Smooth muscle cell (in vitro differentiated cells): Measurements from ENCODE around the gene HOXD10. TPM values are rescaled to one million over a fixed set of nuclear protein-coding genes. Genes with fewer than 3 reads are reported as not detected.
A peak's percentile ranks its signal among the peaks of the same experiment; 100 is the strongest.

ENCODE experiments used
- DNase-seq: peaks from one replicate; lab custom pipeline; 2025; ENCODE audit not compliant: unreplicated experiment; lab: John Stamatoyannopoulos, UW
- H2AFZ ChIP-seq: fragments of 200-600 bp; sonication (generic); 2 replicates; pipeline ENCODE4 v1.6.0; 2016; ENCODE audit warnings: antibody characterized with exemption, low read depth, mild to moderate bottlenecking
- H3F3A ChIP-seq: fragments of 200-600 bp; sonication (generic); 2 replicates; pipeline ENCODE4 v1.6.0; 2017; ENCODE audit warnings: antibody characterized with exemption, low read depth
- H3K27ac ChIP-seq: fragments of 200-600 bp; sonication (generic); 2 replicates; pipeline ENCODE4 v1.5.1; 2016; ENCODE audit warnings: low read depth, mild to moderate bottlenecking
- H3K27me3 ChIP-seq: fragments of 200-600 bp; sonication (generic); 2 replicates; pipeline ENCODE4 v1.6.1; 2016; ENCODE audit warnings: low read depth, mild to moderate bottlenecking
- H3K36me3 ChIP-seq: fragments of 200-600 bp; sonication (generic); 2 replicates; pipeline ENCODE4 v1.5.1; 2016; ENCODE audit warnings: low read depth
- H3K4me1 ChIP-seq: fragments of 200-600 bp; sonication (generic); 2 replicates; pipeline ENCODE4 v1.5.1; 2016; ENCODE audit warnings: low read depth
- H3K4me2 ChIP-seq: fragments of 200-600 bp; sonication (generic); 2 replicates; pipeline ENCODE4 v1.6.0; 2016; ENCODE audit warnings: mild to moderate bottlenecking
- H3K4me3 ChIP-seq: fragments of 200-600 bp; sonication (generic); 2 replicates; pipeline ENCODE4 v1.5.1; 2016; ENCODE audit warnings: mild to moderate bottlenecking
- H3K79me2 ChIP-seq: fragments of 200-600 bp; sonication (generic); 2 replicates; pipeline ENCODE4 v1.6.0; 2016; ENCODE audit warnings: low read depth, mild to moderate bottlenecking
- H3K9ac ChIP-seq: fragments of 200-600 bp; sonication (generic); 2 replicates; pipeline ENCODE4 v1.6.0; 2016; ENCODE audit warnings: low read depth
- H3K9me3 ChIP-seq: fragments of 200-600 bp; sonication (generic); replicated peaks from 2 replicates; pipeline ENCODE4 v1.5.1; 2016; ENCODE audit warnings: low read depth
- H4K20me1 ChIP-seq: fragments of 200-600 bp; sonication (generic); 2 replicates; pipeline ENCODE4 v1.6.0; 2016; ENCODE audit warnings: low read depth
- CTCF ChIP-seq: fragments of 200-600 bp; sonication (generic); IDR thresholded peaks from 2 replicates; pipeline ENCODE4 v1.5.1; 2017; ENCODE audit warnings: borderline replicate concordance, mild to moderate bottlenecking, antibody characterized with exemption; ENCODE audit not compliant: insufficient read depth, poor library complexity, severe bottlenecking
- WGBS: methylation state at CpG from one replicate; pipeline ENCODE4 v1.1.7; 2016; ENCODE audit warnings: low lambda C conversion rate; 5-methylcytosine and 5-hydroxymethylcytosine counted together
- polyA plus RNA-seq: library from polyadenylated mRNA; unstranded; fragments of >200 nt; fragmentation: Nextera tagmentation; extraction: Ambion mirVana; gene quantifications from 2 replicates; pipeline ENCODE4 v1.2.1, GENCODE V29; 2016
- total RNA-seq: library from RNA; depleted of rRNA; stranded (reverse); fragments of >200 nt; gene quantifications from 2 replicates; pipeline ENCODE4 v1.2.3, GENCODE V29; 2014

HOXD10 gene
- total and polyA plus RNA-seq, 2 experiments from 2014 or later = 9.9 to 11.4 TPM

DNA sequence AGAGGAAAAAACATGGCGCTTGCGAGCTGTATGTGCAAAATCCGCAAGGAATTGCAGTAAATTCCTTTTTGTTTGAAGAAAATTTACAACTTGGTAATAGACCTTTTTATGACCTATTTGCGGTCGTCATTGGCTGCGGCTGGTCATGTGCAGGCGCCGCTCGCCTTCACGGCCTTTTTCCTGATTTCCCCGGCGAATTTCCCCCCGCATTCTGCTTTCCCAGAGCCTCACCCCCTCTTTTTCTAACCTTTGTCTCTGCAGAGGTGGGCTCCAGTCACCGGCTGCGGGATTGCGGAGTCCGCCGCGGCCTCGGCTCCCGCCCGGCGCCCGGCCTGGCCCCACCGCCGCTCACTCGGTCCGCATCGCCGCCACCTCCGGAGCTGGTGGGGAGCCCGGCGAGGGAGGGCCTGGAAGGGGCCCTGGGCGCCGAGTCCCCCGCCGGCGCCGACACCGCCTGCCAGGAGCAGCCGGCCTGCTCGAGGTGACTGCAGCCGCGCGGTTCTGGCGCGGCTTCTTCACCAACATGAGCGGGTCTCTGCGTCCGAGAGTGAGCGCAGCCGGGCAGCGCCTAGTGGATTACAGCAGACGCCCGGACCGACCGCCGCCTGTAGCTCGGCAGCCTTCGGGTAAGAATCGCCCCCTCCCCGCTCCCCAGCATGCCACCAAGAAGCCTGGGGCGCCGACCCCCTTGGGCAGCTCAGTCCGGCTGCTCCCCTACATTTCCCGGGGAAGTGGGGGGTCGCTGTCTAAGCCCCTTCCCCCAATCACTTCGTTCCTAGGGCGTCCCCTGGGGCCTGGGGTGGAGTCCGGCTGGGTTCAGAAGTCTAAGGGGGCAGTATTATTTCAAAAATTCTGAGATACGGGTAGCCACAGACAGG lies 20.0 kb downstream of the HOXD10 start:
- Histone ChIP-seq H3K4me1 (no peaks in the 10 kb centered on the region), H3K4me3 (peak overlapping the region; percentile 65), H3K27ac (no peak overlapping the region), H4K20me1 (no peaks in the 10 kb centered on the region), H2AFZ (peak overlapping the region; percentile 88), H3K9ac (no peak overlapping the region), H3F3A (no peaks in the 10 kb centered on the region), H3K9me3 (no peaks in the 10 kb centered on the region), H3K36me3 (no peaks in the 10 kb centered on the region), H3K4me2 (peak overlapping the region; percentile 94), H3K27me3 (peaks cover 95% of the 10 kb centered on the region), H3K79me2 (no peaks in the 10 kb centered on the region)
- no peak for TF ChIP-seq CTCF
- WGBS = 2% methylated on average over 63 of the region's 71 CpGs
- DNase-seq = no peak

DNA sequence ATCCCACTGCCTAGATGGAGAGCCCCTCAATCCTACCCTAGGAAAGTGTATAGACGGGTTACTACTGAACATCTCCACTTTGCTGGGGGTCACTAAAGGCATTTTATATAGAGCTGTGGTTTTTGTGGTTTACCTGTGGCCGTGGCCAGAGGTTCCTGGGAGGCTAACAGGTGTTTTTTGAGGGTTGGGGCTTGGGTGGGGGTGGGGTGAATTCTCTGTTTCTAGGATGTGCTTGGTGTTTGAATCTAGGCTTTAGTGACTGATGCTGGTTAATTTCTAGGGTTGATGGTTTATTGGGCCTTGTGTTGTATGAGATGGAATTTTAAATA lies 20.6 kb downstream of the HOXD10 start:
- Histone ChIP-seq H3K9ac (no peak overlapping the region), H3K36me3 (no peaks in the 10 kb centered on the region), H3F3A (no peaks in the 10 kb centered on the region), H4K20me1 (no peaks in the 10 kb centered on the region), H3K4me1 (no peaks in the 10 kb centered on the region), H3K27ac (no peak overlapping the region), H2AFZ (no peak overlapping the region), H3K4me3 (no peak overlapping the region), H3K9me3 (no peaks in the 10 kb centered on the region), H3K4me2 (peak overlapping the region; percentile 94), H3K79me2 (no peaks in the 10 kb centered on the region), H3K27me3 (peaks cover 95% of the 10 kb centered on the region)
- TF ChIP-seq CTCF = no peak
- DNase-seq = no peak
- WGBS = 20% methylated on average over 2 of the region's 2 CpGs

DNA sequence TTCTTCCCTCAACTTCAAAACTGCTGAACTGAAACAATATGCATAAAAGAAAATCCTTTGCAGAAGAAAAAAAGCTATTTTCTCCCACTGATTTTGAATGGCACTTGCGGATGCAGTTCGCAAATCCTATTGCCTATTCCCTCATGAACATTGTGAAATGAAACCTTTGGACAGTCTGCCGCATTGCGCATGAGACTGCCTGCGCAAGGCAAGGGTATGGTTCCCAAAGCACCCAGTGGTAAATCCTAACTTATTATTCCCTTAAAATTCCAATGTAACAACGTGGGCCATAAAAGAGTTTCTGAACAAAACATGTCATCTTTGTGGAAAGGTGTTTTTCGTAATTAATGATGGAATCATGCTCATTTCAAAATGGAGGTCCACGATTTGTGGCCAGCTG lies 21.3 kb downstream of the HOXD10 start:
- no peaks in the 10 kb centered on the region for H3K79me2 ChIP-seq

More for the DNA sequence above, 21.3 kb downstream of the HOXD10 start:
- H2AFZ ChIP-seq = no peak overlapping the region
- no peak overlapping the region for H3K27ac ChIP-seq
- TF ChIP-seq CTCF = no peak
- no peak for DNase-seq
- H3K4me3 ChIP-seq = no peak overlapping the region
- H3K4me1 ChIP-seq = no peaks in the 10 kb centered on the region
- peaks cover 95% of the 10 kb centered on the region for H3K27me3 ChIP-seq
- H3K9me3 ChIP-seq = no peaks in the 10 kb centered on the region
- no peaks in the 10 kb centered on the region for H3K36me3 ChIP-seq
- WGBS = 80% methylated on average over 8 of the region's 8 CpGs
- no peaks in the 10 kb centered on the region for H4K20me1 ChIP-seq
- H3K9ac ChIP-seq = no peak overlapping the region
- H3K4me2 ChIP-seq = no peak overlapping the region
- H3F3A ChIP-seq = no peaks in the 10 kb centered on the region
